GM21619 (cell line): ENCODE data around the gene RNF103.
"Not testable (repeated sequence)": the region's sequence is repeated elsewhere in the genome, so short reads cannot be mapped to it uniquely, and the experiment has no call there.

Experiments
- ATAC-seq: cut with Tn5 transposase; IDR thresholded peaks from one replicate; pipeline ENCODE4 v1.9.1; 2021; ENCODE audit not compliant: unreplicated experiment

The RNF103 gene

DNA sequence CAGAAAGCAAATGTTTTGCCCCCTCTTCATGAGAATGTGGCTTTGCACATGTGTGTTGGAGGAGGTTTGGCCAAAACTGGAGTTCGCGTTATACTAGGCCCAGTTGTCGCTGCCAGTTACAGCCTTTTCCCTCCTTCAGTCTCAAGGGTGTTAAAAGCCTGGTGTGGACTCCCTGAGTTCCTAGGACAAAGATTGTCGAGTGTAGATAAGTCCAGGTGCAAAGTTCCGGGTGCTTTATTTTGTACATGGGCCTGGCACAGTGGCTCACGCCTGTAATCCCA, 542 bp upstream of the RNF103 start:
- no peak for ATAC-seq

DNA sequence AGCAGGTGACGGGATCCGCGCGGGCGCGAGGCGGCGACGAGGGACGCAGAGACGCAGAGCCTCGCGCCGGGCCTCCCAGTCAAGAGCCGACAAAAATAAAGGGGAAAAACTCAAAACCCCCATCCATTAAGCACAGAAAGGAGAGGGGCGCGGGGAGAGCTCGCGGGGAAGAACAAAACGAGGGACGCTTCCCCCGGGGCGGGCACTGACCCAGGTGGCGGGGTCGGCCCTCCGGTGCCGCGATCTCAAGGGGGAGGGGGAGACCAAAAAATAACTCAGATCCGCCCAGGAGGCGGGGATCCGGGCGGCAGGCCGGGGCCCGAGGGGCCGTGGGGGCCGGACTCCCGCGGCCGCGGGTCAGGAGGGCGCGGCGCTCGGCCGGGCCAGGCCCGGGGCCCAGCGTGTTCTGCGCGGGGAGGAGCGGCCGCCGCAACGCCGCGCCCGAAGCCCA, 597 bp downstream of the RNF103 start:
- ATAC-seq: peak; percentile 43

DNA sequence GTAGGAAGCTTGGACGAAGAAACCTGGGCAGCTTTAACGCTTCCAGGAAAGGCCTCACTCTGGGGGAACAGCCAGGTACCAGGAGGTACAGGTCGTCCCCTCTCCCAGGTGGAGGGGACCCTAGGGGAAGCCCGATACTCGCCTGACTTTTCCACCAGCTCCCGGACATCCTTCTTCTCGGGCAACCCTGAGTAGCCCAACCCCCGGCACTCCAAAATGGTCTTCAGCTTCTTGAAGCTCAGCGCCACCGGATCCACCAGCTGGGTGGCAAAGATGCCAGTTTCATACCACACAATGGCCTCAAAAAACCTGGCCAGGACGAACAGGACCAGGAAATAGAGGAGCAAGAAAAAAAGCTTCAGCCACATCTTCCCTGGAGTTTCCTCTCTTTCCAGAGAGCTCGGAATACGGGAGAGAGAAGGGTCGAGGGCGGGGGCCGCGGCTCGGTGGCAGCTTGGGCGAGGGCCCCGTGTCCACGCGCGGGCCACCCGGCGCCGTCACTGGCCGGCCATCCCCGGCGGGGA, 1.1 kb downstream of the RNF103 start:
- ATAC-seq: no peak

DNA sequence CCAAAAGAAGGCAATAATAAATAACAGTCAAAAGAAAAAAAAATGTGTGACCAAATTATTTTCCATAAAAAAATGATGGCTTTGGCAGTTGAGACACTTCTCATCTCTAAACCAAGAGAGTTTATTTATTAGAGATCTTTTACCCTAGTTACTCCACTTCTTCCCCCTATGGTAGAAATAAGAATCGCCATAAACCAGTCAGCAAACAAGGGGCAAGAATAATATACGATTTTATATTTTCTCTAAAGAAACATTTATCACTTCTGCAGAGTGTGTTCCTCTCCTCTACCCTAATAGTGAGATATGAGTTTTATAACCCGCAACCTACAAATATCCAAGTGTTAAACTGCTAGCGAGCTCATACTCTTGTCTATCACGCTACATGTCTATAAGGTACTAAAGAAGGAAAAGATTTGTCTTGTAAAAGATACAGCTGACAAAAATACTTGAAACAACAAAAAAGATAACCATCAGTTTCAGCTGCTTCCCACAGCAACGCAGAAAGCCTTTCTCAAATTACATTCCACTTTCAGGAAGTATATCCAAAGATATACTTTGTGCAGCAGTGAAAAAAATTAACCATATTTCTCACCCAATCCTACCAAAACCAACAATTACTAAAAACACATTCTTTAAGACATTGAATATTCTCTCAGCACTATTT, 2.3 kb downstream of the RNF103 start:
- ATAC-seq: no peak

DNA sequence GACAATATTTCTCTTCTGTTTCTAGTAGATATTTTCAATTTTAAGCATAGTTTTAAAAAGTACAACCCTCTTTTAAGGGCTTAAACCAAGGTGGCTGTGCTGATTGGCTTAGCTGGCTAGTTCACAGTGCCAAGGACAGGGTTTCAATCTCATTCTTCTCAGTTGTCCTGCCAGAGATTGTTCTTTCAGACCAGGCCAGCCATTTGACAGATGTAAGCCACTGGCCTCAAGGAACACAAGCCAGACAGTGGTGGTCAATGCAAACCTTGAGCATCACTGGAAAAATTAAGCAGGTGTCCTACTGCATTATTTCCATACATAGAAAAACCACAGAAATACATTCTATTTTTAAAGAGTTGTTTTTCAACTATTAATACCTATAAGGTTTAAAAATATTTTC, 5.9 kb downstream of the RNF103 start:
- ATAC-seq: no peak

DNA sequence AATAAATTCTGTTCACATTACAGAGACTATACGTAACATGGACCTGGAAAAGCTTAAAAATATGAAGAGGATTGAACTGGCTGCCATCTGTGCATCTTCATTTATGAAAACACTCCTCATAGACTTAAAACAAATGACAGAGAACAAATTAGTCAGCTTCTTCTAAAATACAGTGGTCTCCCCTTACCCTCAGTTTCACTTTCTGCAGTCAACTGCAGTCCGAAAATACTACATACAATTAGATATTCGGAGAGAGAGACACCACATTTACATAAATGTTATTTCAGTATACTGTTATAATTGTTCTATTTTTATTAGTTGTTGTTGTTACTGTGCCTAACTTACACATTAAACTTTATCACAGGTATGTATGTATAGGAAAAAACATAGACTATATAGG, 6.5 kb downstream of the RNF103 start:
- ATAC-seq: no peak

DNA sequence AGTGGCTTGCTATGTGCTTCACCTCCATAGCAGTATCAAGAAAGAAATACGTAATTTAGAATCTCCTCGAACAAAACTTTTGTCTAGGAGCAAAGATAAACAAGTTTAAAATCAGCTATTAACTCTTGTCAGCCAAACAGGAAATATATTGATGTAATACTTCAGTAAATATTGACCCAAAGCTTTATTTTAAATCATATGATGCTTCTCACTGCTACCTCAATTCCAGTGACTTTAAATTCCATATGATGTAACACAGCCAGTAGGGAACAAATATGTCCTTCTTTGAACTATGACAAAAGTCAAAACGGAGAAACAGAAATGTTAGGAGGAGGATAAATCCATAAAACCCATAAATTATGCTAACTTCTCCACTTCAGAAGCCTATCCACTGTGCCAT, 7.2 kb downstream of the RNF103 start:
- no peak for ATAC-seq

DNA sequence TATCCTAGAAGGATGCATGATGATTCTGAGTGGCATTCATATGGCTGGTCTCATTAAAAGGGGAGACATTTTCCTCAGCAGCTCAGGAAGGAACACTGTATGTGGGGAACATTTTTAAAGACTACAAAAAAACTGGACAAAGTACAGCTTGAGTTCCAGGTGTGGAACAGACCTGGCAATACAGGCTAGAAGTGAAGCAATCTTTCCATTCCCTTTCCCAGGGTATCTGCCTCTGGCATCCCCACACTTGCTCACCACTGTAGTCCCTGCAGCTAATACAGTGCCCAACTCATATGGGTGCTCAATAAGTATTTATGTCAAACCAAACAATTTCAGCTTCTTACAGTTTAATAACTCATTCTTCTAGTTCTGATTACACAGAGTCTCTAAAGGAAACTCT, 8.1 kb downstream of the RNF103 start:
- ATAC-seq: no peak

DNA sequence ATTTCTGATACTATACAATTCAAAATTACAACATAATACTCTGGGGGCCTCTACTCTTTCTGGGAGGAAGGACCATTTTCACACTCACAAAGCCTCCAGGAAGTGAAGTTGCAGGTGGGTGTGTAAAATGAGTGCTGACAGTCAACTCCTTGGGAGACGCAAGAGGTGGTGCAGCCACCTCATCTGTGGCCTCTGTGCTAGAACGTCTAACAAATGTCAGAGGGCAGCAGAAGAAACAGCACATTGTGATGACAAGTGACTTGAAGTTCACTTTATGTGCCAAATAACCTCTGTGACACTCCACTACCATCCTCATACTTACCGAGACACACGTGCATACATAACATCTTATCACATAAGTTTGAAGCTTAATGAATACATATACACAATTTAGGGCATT, 10.2 kb downstream of the RNF103 start:
- ATAC-seq: no peak

DNA sequence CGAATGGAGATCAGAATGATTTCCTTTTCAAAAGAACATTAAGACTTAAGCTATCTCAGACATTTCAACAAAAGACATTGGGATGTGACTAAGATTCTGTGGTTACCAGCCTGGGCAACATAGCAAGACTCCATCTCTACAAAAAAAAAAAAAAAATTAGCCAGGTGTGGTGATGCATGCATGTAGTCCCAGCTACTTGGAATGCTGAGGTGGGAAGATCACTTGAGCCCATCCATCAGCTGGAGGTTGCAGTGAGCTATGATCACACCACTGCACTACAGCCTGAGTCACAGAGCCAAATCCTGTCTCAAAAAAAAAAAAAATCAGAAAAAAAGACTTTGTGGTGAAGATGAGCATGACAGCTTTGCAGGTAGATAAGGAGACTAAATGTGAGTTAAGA, 12.8 kb downstream of the RNF103 start:
- ATAC-seq: no peak

DNA sequence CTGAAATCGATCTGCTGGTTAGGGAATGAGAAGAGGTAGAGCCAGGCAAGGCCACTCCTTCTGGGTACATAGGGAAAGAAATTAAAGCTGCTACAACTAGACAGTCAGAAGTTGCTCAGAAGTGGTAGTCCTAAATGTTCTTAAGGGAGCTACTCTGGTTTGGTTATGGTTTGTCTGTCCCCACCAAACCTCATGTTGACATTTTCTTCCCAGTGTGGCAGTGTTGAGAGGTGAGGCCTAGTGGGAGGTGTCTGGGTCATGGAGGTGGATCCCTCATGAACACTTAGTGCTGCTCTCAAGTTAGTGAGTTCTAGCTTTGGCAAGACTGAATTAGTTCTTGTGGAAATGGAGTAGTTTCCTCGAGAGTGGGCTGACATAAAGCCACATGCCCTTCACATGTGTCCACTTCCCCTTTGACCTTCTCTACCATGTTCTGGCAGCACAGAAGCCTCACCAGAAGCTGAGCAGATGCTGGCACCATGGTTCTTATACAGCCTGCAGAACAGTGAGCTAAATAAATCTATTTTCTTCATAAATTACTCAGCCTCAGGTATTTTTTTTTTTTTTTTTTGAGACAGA, 14.7 kb downstream of the RNF103 start:
- no peak for ATAC-seq

DNA sequence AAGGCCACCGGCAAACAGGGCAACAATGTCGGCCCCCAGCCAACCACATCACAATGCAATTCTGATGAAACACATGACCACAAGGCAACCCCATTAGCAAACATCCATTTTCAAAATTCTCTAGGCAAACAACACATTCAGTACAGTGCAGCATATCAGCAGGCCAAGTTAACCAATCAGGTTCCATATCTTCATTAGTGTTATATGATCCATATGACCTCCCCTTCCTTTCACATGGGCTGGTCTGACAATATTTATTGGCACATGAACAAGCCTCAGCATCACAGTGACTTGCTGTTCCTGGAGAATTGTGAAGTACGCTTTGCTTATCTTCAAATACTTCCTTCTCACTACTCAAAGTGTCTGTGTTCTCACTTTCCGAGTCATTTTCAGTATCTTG, 19.8 kb downstream of the RNF103 start:
- no peak for ATAC-seq

DNA sequence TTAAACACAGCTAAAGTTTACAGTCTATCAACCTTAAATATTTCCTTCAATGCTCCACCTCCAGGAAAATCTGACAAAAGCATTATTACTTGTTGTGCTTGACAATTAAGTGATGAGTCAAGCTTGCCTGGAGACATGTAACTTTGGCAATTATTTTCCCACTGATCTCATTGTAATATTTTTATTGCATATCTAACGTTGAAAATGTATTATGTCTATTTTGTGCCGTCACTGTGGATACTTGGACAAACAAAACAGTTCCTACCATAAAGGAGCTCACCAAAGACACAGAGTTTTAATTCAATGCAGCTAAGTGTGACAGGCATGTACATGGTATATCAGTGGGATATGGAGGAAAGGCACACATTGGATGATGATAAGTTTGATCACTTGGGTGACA, 24.7 kb downstream of the RNF103 start:
- ATAC-seq: no peak

DNA sequence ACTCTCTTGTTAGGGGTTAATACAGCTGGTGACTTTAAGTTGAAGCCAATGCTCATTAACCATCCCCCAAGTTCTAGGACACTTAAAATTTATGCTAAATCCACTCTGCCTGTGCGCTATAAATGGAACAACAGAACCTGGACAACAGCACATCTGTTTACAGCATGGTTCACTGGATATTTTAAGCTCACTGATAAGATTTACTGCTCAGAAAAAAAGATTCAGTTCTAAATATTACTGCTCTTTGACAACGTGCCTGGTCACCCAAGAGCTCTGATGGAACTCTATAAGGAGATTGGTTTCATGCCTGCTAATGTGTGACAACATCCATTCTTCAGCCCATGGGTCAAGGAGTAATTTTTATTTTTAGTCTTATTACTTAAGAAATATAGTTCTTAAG, 27.5 kb downstream of the RNF103 start:
- no peak for ATAC-seq

DNA sequence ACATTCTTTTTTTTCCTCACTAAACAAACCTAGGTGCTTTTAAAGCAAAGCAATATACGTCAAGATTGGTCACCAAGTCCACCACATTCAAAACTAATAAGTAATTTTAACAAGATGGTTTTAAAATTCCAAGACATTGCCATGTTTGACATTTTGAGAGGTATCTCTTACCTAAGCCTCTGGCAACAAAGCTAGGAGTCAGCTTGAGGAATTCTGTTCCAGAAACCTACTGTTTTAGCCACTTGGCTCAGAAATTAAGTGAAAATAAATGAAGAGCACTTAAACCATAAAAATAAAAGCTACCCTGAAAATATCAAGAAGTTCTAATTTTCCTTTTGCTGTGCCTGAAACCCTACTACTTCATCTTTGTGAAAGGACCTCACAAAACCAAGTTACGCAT, 30.4 kb downstream of the RNF103 start:
- no peak for ATAC-seq

DNA sequence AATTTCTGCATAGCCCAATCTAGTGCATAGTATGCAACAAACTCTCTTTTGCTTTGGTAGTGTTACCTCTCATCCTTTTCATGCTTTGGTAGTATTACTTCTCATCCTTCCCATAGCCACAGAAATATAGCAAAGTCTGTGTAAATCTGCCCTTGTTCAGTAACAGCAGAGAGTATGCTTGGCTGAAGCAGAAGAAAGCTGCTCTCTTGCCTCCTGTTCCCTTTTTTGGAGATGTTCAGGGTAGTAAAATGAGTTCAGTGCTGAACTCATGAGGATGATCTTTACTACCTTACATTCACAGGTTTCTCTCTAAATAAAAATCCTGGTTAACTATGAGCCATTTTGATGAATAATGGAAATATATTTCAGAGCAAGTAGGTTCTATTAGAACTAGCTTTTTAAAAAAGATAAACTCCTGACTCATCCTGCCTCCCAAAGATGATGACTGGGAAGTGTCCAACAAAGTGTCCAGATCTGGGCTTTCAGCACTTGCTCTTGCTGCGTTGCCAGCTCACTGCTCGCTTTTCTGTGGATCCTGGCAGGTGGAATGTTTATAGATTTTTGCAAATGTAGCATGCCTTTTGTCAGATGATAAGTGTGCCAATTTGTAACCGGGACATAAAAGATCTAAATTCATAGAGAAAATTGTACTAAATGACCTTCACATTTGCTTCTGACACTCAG, 31.0 kb downstream of the RNF103 start:
- no peak for ATAC-seq

DNA sequence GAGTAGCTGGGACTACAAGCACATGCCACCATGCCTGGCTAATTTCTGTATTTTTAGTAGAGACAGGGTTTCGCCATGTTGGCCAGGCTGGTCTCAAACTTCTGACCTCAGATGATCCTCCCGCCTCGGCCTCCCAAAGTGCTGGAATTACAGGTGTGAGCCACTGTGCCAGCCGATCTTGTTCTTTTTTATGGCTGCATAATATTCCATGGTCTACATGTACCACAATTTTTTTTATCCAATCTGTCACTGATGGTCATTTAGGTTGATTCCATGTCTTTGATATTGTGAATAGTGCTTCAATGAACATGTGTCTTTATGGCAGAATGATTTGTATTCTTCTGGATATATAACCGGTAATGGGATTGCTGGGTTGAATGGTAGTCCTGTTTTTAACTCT, 34.0 kb downstream of the RNF103 start:
- ATAC-seq: not testable (repeated sequence)

DNA sequence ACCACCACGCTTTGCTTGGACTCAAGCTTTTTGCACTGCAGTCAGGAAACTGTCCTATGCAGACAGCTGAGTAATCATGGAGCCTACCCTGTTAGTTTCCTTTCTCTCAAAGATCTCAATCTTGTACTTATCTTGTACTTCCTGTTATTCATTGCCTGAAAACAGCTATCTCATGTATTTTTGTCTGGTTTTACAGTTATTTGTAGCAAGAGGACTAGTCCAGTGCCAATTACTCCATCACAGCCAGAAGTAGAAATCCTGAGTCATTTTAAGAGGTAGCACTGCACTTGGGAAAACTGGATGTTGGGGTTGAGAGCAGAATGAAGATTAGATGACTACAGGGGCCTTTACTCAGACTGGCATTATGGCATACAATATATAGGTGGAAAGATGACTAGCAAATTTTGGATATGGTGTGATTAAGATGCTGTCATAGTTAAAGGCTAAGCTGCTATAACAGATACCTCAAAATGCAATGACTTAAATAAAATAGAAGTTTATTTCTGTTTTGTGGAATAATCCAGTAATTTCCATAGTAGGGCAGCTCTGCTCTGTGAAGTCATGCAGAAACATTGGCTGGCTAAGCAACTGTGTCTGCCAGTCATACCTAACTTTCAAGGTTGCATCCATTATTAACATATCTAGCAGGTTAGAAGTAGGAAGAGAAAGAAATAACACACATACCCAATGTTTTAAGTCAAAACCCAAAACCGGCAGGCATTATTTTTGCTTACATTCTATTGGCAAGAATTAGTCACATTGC, 39.3 kb downstream of the RNF103 start:
- ATAC-seq: peak; percentile 71

DNA sequence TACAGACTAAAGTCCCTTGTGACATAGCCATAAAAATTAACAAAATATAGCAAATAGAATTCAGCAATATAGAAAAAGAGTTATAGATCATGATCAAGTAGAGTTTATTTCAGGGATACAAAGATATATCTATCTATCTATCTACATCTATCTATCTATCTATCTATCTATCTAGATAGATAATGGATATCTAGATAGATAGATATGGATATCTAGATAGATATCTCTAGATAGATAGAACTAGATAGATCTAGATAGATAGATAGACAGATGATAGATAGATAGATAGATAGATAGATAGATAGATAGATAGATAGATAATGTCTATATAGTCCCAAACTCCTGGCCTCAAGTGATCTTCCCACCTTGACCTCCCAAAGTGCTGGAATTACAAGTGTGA, 43.1 kb downstream of the RNF103 start:
- no peak for ATAC-seq

DNA sequence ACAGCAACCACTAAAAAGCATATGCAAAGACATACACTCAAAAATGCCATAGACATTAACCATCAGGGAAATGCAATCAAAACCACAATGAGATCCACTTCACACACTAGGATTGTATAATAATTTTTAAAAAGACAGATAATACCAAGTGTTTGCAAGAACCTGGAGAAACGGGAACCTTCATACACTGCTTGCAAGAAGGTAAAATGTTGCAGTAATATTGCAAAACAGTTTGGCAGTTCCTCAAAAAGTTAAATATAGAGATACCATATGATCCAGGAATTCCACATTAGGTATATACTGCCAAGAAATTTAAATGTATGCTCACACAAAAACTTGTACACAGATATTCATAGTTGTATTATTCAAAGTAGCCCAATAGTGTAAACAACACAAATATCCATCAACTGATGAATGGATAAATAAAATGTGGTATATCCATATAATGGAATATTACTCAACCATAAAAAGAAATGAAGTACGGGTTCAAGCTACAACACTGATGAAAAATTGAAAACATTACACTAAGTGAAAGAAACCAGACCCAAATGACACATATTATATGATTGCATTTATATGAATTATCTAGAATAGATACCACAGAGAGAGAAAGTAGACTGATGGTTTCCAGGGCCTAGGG, 45.7 kb downstream of the RNF103 start:
- ATAC-seq: no peak

DNA sequence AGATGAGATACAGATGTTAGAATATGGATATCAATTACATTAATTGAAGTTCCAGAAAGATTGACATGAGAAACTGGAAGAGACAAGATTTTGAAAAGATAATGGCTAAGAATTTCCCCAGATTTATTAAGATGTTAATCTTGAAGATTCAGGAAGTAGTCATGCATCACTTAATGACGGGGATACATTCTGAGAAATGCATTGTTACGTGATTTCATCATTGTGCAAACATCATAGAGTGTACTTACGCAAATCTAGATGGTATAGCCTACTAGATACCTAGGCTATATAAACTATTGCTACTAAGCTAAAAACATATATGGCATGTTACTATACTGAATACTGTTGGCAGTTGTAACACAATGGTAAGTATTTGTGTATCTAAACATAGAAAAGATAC, 53.6 kb downstream of the RNF103 start:
- ATAC-seq: no peak
